Thymus (tissue), 14 donors: ENCODE data around the gene SPRR4. TPM values are rescaled to one million over a fixed set of nuclear protein-coding genes. Genes with fewer than 3 reads are reported as not detected.

ENCODE experiments used
- DNase-seq, 9 donors: peaks; one replicate each; pipeline ENCODE4 v3.0.0-alpha.2; 2013; ENCODE audit warnings: low spot score in 9 of 9, low read depth in 6 of 9, missing footprints in 1 of 9
- H3K27ac ChIP-seq, 2 donors: one replicate each; pipeline ENCODE4 v1.5.1; 2013; ENCODE audit warnings: control low read depth in 1 of 2, low read depth in 1 of 2, low read length in 1 of 2, mild to moderate bottlenecking in 1 of 2, moderate library complexity in 1 of 2
- H3K27me3 ChIP-seq, 2 donors: one replicate each; pipeline ENCODE4 v1.5.1; 2013; ENCODE audit warnings: low read length in 1 of 2; ENCODE audit not compliant: control insufficient read depth in 2 of 2, insufficient read depth in 1 of 2
- H3K36me3 ChIP-seq, 2 donors: one replicate each; pipeline ENCODE4 v1.5.1; 2013; ENCODE audit warnings: low read length in 1 of 2, mild to moderate bottlenecking in 1 of 2, moderate library complexity in 1 of 2; ENCODE audit not compliant: control insufficient read depth in 2 of 2, insufficient read depth in 2 of 2
- H3K4me1 ChIP-seq, 2 donors: one replicate each; pipeline ENCODE4 v1.5.1; 2013; ENCODE audit warnings: low read length in 2 of 2; ENCODE audit not compliant: control insufficient read depth in 2 of 2, insufficient read depth in 2 of 2
- H3K4me3 ChIP-seq, 2 donors: one replicate each; pipeline ENCODE4 v1.5.1; 2013; ENCODE audit warnings: low read length in 2 of 2, control low read depth in 1 of 2, mild to moderate bottlenecking in 1 of 2
- H3K9me3 ChIP-seq, 2 donors: one replicate each; pipeline ENCODE4 v1.5.1; 2013; ENCODE audit warnings: low read length in 1 of 2, mild to moderate bottlenecking in 1 of 2; ENCODE audit not compliant: control insufficient read depth in 2 of 2, insufficient read depth in 1 of 2
- WGBS: extraction: QIAGEN DNeasy Blood & Tissue Kit; methylation state at CpG from one replicate; pipeline ENCODE4 v1.1.7; 2013; 5-methylcytosine and 5-hydroxymethylcytosine counted together
- long read RNA-seq, 10 donors: transcript quantifications; one replicate each; lab custom pipeline, GENCODE V29; 2026
- polyA plus RNA-seq: library from polyadenylated mRNA; stranded (reverse); fragments of 200-250 nt; gene quantifications from one replicate; pipeline ENCODE4 v1.2.3, GENCODE V29; 2013
- total RNA-seq: library from RNA; stranded (reverse); fragments of 120-200 nt; gene quantifications from one replicate; pipeline ENCODE4 v1.2.4, GENCODE V29; 2013
- donor health status: healthy.

SPRR4 gene
- total RNA-seq (not detected), polyA plus RNA-seq (2.1 TPM)
- long read RNA-seq, donor 1 = 0 reads
- long read RNA-seq, donor 2 = 0 reads
- long read RNA-seq, donor 3, partial matches to known transcripts = 0 of 1 reads
- long read RNA-seq, donor 3, other reads (novel, unspliced or antisense) = 0 of 1 reads
- long read RNA-seq, donor 4 = 0 reads
- long read RNA-seq, donor 5, partial matches to known transcripts = 0 of 1 reads
- long read RNA-seq, donor 5, other reads (novel, unspliced or antisense) = 0 of 1 reads
- long read RNA-seq, donor 6 = 0 reads
- long read RNA-seq, donor 7 = 0 reads
- long read RNA-seq, donor 8 = 0 reads
- long read RNA-seq, donor 9 = 0 reads
- long read RNA-seq, donor 10 = 0 reads

GRCh38 chr1:152970495-152970894 lies at the start of gene SPRR4:
SPRR4 (plus strand) TSS chr1:152970648; CDS start chr1:152971891, 1,243 bp downstream.
- no peaks in the 10 kb centered on the region for H3K4me1 ChIP-seq

GRCh38 chr1:152924191-152924590 lies 46.3 kb upstream of the SPRR4 start:
- Histone ChIP-seq H3K4me3 (no peak overlapping the region), H3K27ac (no peak overlapping the region), H3K9me3 (no peaks in the 10 kb centered on the region), H3K4me1 (no peaks in the 10 kb centered on the region), H3K36me3 (no peaks in the 10 kb centered on the region), H3K27me3 (no peaks in the 10 kb centered on the region)
- no peak for DNase-seq
- 69% methylated on average over 2 of the region's 2 CpGs for WGBS

More at GRCh38 chr1:152970495-152970894, at the start of gene SPRR4:
- Histone ChIP-seq H3K9me3 (peaks cover 0 to 1% of the 10 kb centered on the region in 2 donors), H3K27ac (no peak within 1 kb of the TSS), H3K36me3 (no peaks in the 10 kb centered on the region), H3K27me3 (no peaks in the 10 kb centered on the region), H3K4me3 (no peak within 1 kb of the TSS)
- no peak for DNase-seq
- 94% methylated on average over 6 of the region's 6 CpGs for WGBS

GRCh38 chr1:152926091-152926490 lies 44.4 kb upstream of the SPRR4 start:
- H3K4me1 ChIP-seq = no peaks in the 10 kb centered on the region
- no peak overlapping the region for H3K27ac ChIP-seq
- H3K9me3 ChIP-seq = no peaks in the 10 kb centered on the region
- H3K36me3 ChIP-seq = no peaks in the 10 kb centered on the region
- no peak overlapping the region for H3K4me3 ChIP-seq
- no peaks in the 10 kb centered on the region for H3K27me3 ChIP-seq
- 68% methylated on average over 3 of the region's 3 CpGs for WGBS
- DNase-seq = no peak

- no peaks in the 10 kb centered on the region for H3K4me1 ChIP-seq
- no peak for DNase-seq
- H3K4me3 ChIP-seq = no peak overlapping the region
- H3K36me3 ChIP-seq = no peaks in the 10 kb centered on the region
- no peaks in the 10 kb centered on the region for H3K27me3 ChIP-seq
- WGBS = 92% methylated on average over 3 of the region's 3 CpGs
- H3K9me3 ChIP-seq = no peaks in the 10 kb centered on the region
- H3K27ac ChIP-seq = no peak overlapping the region
Observed at GRCh38 chr1:152928671-152929070, 41.8 kb upstream of the SPRR4 start.

- no peak overlapping the region for H3K27ac ChIP-seq
- no peaks in the 10 kb centered on the region for H3K4me1 ChIP-seq
- H3K36me3 ChIP-seq = no peaks in the 10 kb centered on the region
- H3K4me3 ChIP-seq = no peak overlapping the region
- 85% methylated on average over 4 of the region's 4 CpGs for WGBS
- no peaks in the 10 kb centered on the region for H3K27me3 ChIP-seq
- H3K9me3 ChIP-seq = no peaks in the 10 kb centered on the region
- no peak for DNase-seq
Observed at GRCh38 chr1:152932170-152932811, 38.2 kb upstream of the SPRR4 start.

GRCh38 chr1:152933196-152933595 lies 37.3 kb upstream of the SPRR4 start:
- H3K36me3 ChIP-seq = no peaks in the 10 kb centered on the region
- H3K9me3 ChIP-seq = no peaks in the 10 kb centered on the region
- H3K27ac ChIP-seq = no peak overlapping the region
- H3K4me1 ChIP-seq = no peaks in the 10 kb centered on the region
- H3K27me3 ChIP-seq = no peaks in the 10 kb centered on the region
- H3K4me3 ChIP-seq = no peak overlapping the region
- no peak for DNase-seq
- WGBS = 86% methylated on average over 2 of the region's 2 CpGs

GRCh38 chr1:152940614-152941013 lies 29.8 kb upstream of the SPRR4 start:
- Histone ChIP-seq H3K27ac (no peak overlapping the region), H3K36me3 (no peaks in the 10 kb centered on the region), H3K9me3 (no peaks in the 10 kb centered on the region), H3K4me1 (no peaks in the 10 kb centered on the region), H3K4me3 (no peak overlapping the region), H3K27me3 (no peaks in the 10 kb centered on the region)
- no peak for DNase-seq
- WGBS = 91% methylated on average over 1 of the region's 1 CpG

GRCh38 chr1:152941037-152941711 lies 29.3 kb upstream of the SPRR4 start:
- Histone ChIP-seq H3K4me1 (no peaks in the 10 kb centered on the region), H3K9me3 (no peaks in the 10 kb centered on the region), H3K4me3 (no peak overlapping the region), H3K27ac (no peak overlapping the region), H3K27me3 (no peaks in the 10 kb centered on the region), H3K36me3 (no peaks in the 10 kb centered on the region)
- no peak for DNase-seq
- 84% methylated on average over 8 of the region's 8 CpGs for WGBS

- DNase-seq = no peak
- no peaks in the 10 kb centered on the region for H3K36me3 ChIP-seq
- no peak overlapping the region for H3K27ac ChIP-seq
- no peaks in the 10 kb centered on the region for H3K4me1 ChIP-seq
- H3K4me3 ChIP-seq = no peak overlapping the region
- no peaks in the 10 kb centered on the region for H3K9me3 ChIP-seq
- 88% methylated on average over 2 of the region's 2 CpGs for WGBS
- H3K27me3 ChIP-seq = no peaks in the 10 kb centered on the region
Observed at GRCh38 chr1:152942161-152942560, 28.3 kb upstream of the SPRR4 start.
